ENCODE results near the gene SYNDIG1. TPM values are rescaled to one million over a fixed set of nuclear protein-coding genes. Genes with fewer than 3 reads are reported as not detected.

SYNDIG1 gene
- total RNA-seq, 1 experiment from 2014 or later, result not detected

DNA sequence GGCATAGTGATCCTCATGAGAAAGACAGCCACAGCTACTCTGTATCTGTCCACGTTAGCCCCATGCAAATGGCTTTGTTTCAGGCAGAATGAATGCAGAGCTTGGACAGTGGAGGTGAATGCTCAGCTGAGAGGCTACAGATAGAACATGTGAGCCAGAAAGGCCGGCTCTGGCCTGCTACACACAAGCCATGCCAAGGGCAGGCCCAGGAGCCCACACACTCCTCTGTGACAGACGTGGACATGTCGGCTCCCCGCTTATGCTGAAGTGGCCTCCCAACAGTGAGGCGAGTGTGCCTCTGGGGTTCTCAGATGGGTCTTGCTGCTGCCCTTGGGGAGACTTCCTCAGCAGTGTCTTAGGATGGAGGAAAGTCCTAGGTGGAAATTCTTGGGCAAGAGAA lies 159.6 kb downstream of the SYNDIG1 start:
- Histone ChIP-seq H3K4me3 (ENCODE audit: low read depth in 2 of 2, low read length in 2 of 2) (no peak overlapping the region), H3K4me1 (ENCODE audit: control insufficient read depth, insufficient read depth, low read length) (no peaks in the 10 kb centered on the region), H3K36me3 (ENCODE audit: control insufficient read depth, insufficient read depth, low read length) (no peaks in the 10 kb centered on the region), H3K27me3 (ENCODE audit: control insufficient read depth, insufficient read depth, low read length) (no peaks in the 10 kb centered on the region), H3K27ac (ENCODE audit: low read length) (no peak overlapping the region), H3K9me3 (ENCODE audit: control insufficient read depth, insufficient read depth, low read depth, low read length) (no peaks in the 10 kb centered on the region)
- ChIA-PET CTCF (no interaction called here), POLR2A (no interaction called here)
- intact Hi-C loops (cut with micrococcal nuclease; ENCODE audit: unreplicated experiment) (no loop called here), in situ Hi-C loops (cut with HindIII; ENCODE audit: low pct_unique_long_range_greater_than_20kb, low sequenced_read_pairs) (no loop called here)
- no peak for ATAC-seq
- DNase-seq (ENCODE audit: low read depth, low spot score), result no peak
- TF ChIP-seq TCF7L2 (IDR thresholded peaks at IDR 0.05; ENCODE audit: low read depth, low read length) (no peak), SIN3A (IDR thresholded peaks at IDR 0.05; ENCODE audit: borderline replicate concordance, insufficient read depth, low read depth, low read length) (no peak), POLR2AphosphoS5 (IDR thresholded peaks at IDR 0.05; ENCODE audit: low read depth, low read length) (no peak), REST (IDR thresholded peaks at IDR 0.05; ENCODE audit: insufficient read depth in 1 of 2, low read depth in 2 of 2, low read length in 1 of 2) (no peak)
- TF ChIP-seq, protein P1, sequence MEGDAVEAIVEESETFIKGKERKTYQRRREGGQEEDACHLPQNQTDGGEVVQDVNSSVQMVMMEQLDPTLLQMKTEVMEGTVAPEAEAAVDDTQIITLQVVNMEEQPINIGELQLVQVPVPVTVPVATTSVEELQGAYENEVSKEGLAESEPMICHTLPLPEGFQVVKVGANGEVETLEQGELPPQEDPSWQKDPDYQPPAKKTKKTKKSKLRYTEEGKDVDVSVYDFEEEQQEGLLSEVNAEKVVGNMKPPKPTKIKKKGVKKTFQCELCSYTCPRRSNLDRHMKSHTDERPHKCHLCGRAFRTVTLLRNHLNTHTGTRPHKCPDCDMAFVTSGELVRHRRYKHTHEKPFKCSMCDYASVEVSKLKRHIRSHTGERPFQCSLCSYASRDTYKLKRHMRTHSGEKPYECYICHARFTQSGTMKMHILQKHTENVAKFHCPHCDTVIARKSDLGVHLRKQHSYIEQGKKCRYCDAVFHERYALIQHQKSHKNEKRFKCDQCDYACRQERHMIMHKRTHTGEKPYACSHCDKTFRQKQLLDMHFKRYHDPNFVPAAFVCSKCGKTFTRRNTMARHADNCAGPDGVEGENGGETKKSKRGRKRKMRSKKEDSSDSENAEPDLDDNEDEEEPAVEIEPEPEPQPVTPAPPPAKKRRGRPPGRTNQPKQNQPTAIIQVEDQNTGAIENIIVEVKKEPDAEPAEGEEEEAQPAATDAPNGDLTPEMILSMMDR (IDR thresholded peaks at IDR 0.05), result no peak
- BruUV-seq (replicated peaks), result no TSS peak

DNA sequence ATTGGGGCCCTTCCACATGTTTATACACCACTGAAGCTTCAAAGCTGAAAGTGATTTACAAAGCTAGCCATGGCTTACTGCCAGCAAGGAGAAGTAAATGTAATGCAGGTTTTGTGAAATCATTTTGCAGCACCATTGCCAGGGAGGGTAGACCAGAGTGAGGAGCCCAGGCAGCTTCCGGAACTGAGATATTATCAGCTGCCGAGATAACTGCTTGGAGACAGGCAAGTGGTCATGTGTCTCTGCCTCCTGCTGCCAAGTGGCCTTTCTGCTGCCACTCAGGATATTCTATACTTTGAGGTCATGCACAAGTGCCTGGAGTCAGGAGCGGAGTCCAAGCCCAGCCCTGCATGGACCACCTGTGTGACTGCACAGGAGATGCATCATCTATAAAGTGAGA lies 160.2 kb downstream of the SYNDIG1 start:
- TF ChIP-seq TCF7L2 (IDR thresholded peaks at IDR 0.05; ENCODE audit: low read depth, low read length) (no peak), POLR2AphosphoS5 (IDR thresholded peaks at IDR 0.05; ENCODE audit: low read depth, low read length) (no peak)
- TF ChIP-seq, protein P1 (IDR thresholded peaks at IDR 0.05), result no peak
- Histone ChIP-seq H3K9me3 (ENCODE audit: control insufficient read depth, insufficient read depth, low read depth, low read length) (no peaks in the 10 kb centered on the region), H3K4me3 (ENCODE audit: low read depth in 2 of 2, low read length in 2 of 2) (no peak overlapping the region), H3K27ac (ENCODE audit: low read length) (no peak overlapping the region), H3K27me3 (ENCODE audit: control insufficient read depth, insufficient read depth, low read length) (no peaks in the 10 kb centered on the region), H3K36me3 (ENCODE audit: control insufficient read depth, insufficient read depth, low read length) (no peaks in the 10 kb centered on the region), H3K4me1 (ENCODE audit: control insufficient read depth, insufficient read depth, low read length) (peaks cover 2% of the 10 kb centered on the region)
- POLR2A ChIA-PET, result no interaction called here
- no peak for ATAC-seq
- DNase-seq (ENCODE audit: low read depth, low spot score), result no peak
- BruUV-seq (replicated peaks), result no TSS peak
- in situ Hi-C loops (cut with HindIII; ENCODE audit: low pct_unique_long_range_greater_than_20kb, low sequenced_read_pairs), result no loop called here
- CTCF ChIA-PET, result no interaction called here
- intact Hi-C loops (cut with micrococcal nuclease; ENCODE audit: unreplicated experiment), result no loop called here

Measured in Panc1 (cell line).